CD4-positive, alpha-beta T cell treated with Interleukin-1 beta for 1 hour (primary cell): ENCODE data around the gene TBC1D1.

ENCODE experiments used
- DNase-seq, 2 donors: peaks; one replicate each; pipeline ENCODE4 v3.0.0-alpha.2; 2020 to 2022

The TBC1D1 gene

DNA sequence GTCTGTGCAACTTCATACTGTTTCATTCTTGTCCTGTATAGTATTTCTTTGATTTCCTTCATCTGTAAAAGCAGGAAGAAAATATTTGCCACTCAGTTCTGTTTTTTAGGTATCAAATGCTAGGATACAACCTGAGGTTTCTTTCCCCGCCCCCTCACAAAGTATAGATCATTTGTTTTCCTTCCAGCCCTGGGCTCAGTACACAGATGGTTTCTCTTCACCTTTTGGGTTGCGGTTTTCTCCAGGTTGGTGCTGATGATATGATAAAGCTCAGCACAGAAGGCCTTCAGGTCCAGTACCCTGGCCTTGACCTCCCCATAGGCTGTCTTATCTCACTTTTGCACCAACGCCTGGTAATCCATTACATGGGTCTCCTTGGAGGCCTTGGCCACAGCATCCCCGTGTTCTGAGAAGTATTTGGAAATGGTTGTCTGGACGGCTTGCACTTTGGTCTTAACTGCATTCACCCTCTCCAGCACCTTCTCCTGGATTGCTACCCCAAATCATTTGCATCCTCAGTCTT is 104.5 kb downstream of the TBC1D1 start:
- no peak for DNase-seq

DNA sequence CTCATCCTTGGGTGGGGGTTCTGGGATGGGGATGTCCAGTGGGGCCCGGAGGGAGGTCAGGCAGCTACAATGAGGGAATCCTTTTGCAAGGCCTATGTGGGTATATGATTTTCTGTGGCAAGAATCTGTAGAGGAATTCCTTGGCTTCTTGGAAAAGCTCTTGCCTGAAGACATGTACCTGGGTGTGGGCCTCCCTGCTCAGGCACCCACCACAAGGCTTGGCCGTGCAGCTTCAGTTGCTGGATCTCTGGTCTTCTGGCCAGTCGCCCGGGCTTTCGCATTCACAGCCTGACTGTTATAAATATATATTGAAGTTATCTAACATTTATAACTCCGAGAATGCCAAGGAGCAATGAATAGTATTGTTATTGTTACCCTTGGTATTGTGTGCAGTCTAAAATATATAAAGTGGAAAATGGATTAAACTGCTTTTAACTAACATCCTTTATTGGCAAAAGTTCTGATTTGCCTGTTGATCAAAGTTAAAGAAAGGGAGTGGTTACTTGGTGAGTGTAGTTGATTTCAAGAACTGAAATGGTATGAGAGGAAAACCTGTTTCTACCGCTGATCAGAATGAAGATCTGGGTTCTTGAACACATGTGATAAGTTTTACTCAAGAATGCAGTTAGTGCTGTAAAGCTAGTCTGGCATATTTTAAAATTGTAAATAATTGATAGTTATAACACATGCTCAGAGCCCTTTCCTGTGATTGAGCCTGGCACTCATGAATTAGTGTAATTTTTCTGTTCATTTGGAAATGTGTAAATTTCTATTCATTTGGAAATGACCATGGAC is 105.3 kb downstream of the TBC1D1 start:
- no peak for DNase-seq

DNA sequence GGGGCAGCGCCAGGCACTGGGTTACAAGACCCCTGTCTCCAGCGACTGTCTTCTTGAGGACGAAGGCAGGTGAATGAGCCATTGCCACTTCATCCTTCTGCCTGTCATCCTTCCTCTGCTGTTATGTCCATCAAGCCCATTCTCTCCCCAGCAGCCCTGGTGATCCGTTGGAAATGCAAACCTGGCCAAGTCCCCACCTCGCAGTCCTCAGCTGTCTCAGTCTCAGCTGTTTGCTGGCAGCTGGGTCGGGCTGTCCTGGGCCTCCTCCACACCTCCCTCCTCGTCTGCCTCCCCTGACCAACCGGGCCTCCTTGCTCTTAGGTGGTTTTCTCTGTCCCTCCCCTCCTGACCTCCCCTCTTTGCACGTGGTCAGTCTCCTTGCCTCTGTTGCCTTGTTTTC is 107.3 kb downstream of the TBC1D1 start:
- DNase-seq = no peak

DNA sequence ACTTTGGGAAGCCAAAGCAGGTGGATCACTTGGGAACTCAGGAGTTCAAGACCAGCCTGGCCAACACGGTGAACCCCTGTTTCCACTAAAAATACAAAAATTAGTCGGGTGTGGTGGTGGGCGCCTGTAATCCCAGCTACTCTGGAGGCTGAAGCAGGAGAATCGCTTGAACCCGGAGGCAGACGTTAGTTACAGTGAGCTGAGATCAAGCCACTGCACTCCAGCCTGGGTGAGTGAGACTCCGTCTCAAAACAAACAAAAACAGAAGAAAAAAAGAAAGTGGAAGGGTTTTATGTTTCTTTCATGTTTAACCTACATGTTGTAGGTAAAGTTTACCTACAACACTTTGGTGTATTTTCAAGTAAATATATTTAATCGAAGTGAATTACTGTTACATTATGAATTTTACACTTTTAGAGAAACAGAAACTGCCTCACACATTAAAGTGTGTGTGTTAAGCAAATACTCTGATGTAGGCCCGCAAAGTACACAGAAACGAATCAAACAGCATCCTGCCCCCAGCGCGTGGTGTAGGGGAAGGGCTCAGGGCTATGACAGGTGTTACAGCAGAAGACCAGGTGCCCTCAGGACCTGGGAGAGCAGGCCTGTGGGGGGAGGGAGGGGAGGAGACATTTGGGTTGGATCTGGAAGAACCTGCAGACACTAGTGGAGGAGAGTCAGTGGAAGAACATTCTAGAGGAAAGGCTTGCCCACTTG is 108.3 kb downstream of the TBC1D1 start:
- no peak for DNase-seq

DNA sequence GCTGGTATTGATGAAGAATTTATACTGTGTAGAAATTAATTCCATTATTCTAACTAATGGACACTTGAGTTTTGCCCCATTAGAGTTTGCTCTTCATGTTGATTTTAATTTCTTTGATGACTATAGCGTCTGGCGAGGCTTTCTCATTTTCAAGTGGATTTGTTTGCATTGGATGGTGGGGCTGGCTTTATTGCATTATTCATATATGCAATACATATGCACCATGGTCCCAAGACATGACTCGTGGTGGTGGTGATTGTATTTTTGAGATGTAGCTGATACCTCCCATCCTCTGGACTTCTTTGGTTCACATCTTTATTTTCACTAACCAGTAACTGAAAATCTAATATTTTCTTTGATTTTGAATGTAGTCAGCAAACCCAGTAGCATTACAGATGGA is 109.1 kb downstream of the TBC1D1 start:
- no peak for DNase-seq

DNA sequence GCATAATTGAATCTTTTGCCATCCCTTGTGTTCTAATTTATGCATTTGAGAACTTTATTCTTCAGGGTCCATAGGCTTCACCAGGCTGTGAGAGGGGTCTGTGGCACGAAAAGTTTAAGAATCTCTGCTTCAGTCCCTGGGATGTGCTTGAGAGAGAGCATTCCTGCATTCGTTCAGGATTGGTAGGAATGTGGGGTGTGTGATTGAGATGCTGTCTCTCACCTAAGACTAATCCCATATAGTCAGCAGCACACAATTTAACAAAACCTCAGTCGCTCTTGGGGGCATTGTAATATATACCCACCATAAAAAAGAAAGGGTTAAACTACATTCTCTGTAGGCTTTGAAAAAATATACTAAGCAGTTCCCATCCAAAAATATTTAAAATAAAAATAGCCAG is 111.0 kb downstream of the TBC1D1 start:
- no peak for DNase-seq

DNA sequence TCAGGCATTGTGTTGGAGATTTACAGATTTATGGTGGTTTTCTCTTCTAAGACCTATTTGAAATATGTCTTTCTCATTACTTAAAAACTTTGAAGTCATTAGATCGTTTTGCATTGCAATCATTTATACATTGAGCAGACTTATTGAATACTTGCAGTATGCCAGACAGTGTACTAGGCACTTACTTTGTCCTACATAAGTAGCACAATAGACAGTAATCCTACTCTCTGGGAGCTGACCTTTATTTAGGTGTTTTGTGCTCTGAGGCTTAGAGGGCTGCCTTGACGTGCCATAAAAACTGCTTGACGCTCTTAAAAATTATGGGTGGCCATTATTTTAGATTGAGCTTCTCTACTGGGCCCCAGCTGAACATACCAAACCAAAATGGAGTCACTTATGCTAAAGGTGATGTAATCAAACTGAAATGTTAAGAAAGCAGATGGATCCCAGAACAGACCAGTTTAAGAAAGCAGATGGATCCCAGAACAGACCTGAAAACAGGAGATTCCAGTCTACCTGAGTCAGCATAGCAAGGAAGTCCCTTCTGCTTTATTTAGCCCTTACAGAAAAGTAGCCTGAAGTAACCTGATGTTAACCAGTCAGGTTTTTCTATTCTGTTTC is 111.7 kb downstream of the TBC1D1 start:
- DNase-seq = no peak

DNA sequence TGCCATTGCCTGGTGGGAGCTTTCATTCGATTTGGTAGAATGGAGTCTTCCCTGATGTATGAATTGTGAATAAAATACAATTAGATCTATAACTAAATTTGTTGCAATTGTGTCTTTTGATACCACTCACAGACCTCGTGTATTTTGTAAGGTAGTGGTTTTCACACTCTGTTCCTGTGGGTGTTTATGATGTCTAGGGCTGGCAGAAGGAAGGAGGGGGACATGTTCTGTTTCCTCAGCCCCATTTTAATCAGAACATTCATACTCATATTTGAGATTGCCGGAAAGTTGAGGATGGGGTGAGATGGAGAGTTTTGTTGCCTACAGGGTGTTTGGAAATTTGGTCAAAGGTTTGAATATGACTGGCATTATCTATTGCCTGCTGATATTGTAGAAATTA is 112.2 kb downstream of the TBC1D1 start:
- DNase-seq = peak in 1 of 2 donors; percentile 19

DNA sequence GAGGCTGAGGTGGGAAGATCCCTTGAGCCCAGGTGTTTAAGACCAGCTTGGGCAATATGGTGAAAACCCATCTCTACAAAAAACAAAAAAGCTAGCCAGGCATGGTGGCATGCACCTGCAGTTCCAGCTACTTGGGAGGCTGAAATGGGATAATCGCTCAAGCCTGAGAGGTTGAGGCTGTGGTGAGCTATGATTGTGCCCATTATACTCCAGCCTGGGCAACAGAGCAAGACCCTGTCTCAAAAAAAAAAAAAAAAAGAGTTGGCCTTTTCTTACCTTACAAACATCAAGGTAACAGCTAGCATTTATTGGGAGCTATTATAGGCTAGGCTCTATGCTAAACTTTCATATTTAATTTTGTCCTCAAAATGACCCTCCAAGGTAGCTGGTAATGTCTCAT is 112.7 kb downstream of the TBC1D1 start:
- no peak for DNase-seq

DNA sequence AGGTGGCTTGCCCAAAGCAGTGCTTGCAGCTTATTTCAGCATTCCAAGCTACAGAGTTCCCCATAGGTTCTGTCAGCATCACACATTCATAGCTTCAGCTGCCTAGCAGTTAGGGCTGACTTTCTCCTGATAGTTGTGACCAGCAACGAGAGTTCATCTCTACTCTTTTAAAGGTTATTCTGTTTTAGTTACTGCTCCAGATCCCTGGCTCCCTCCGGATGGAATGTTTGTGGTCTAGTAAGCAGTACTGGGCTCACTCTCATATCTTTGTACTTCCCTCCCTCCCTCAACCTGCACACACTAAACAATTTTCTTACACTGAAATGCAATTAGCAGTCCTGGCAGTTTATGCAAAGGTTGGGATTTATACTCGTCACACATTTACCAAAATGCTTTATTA is 113.2 kb downstream of the TBC1D1 start:
- no peak for DNase-seq

DNA sequence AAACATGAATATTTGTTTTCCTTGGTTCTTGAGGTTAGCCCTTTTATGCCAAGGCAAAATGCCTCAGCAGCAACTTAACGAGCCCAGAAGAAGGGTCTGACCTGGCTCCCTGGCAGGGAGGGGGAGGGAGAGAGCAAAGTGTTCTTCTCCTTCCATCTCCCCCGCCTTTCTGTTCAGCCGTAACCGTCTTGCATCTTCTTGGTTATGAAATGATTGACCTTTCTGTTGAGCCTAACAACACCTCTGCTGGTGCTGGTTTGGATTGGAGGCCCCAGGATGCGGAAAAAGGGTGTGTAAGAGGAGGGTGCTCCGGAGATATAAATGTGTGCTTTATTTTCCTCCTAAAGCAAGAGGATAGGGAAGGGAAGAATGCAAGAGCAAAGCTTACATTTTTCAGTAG is 114.0 kb downstream of the TBC1D1 start:
- DNase-seq = no peak

DNA sequence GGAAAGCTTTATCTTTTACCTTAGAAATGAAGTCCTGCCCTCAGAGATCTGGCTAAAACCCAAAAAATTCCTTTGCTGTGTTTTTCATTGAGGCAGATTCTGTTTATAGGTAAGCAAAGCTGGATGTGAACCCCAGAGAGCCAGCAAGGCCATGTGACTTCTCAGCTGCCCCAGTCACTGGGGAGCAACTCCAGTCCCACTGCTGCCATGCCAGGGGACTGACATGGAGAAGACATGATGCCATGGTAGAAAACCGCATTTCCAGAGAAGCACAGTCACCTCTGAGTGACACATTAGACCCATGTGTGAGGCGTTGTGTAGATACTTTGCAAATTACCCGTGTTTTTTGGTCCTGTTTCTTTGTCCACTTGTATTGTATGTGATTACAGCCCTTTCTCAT is 114.8 kb downstream of the TBC1D1 start:
- DNase-seq = no peak

DNA sequence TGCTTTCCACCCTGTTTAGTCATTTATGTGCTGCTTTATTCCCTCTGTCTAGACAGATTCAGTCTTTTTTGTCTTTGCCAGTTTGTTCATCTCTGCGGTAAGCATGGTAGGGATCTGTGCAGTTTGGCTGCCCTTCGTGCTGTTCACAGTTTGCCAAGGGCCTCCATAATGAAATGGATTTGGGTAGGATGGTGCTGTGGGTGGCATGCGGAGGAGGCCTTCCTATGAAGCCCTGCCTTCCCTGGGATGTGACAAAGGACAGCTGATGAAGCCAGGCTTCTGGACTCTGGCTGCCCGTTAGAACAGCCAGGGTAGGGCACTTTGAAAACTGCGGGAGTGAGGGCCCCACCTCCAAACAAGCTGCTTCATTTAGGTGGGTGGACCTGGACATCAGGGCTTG is 116.8 kb downstream of the TBC1D1 start:
- DNase-seq = no peak

DNA sequence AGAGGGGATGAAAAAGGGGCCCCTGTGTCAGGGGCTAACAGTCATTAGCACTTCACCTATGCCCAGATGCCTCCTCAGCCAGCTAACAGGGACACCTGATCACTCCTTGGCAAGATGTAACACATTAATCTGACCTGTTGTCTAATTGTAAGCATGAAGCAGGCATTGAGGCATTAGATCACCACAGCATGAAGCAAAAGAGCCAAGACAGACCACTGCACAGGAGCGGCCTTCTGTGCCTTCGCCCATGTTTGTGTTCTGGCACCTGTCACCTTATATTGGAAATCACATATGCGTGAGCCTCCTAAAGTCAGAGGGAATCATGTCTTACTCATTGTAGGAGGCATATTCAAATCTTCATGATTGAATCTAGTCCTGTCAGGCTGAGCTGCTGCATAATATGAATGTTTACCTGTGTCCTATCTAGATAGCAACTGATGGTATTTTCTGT is 117.7 kb downstream of the TBC1D1 start:
- DNase-seq = no peak

DNA sequence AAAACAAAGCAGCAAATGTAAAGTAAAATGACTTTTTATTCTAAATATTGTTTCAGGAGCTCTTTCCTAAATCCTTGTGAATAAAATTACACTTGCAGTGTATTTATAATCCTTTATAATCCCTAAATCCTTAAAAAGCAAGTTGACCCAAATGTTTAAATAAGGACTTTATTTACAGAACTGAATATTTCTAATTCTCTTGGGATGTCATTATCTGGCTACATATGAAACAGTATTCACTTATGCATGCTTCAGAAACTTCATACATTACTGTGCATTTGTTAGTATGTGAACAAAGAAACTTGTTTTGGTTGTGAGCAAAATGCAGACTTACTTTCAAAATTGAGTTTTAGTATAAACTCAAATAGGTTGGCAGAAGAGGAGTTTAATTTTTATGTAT is 118.5 kb downstream of the TBC1D1 start:
- DNase-seq = no peak

DNA sequence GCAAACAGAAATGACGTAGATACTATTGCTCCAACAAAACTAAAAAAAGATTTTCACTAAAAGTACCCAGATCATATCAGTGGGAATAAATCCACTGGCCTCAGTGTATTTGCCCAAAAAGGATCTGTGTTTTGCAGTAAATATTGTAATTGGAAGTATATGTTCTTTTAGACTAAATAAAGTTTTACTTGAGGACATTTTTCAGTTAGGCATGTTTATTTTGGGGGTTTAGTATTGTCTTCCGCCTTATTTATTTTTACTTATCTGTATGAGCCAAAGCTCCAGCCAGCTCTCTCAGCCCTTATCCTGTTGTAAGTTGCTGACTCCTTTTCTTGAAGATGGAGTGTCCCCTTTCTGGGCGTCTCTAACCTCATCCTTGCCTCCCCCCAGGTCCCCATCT is 119.1 kb downstream of the TBC1D1 start:
- no peak for DNase-seq

DNA sequence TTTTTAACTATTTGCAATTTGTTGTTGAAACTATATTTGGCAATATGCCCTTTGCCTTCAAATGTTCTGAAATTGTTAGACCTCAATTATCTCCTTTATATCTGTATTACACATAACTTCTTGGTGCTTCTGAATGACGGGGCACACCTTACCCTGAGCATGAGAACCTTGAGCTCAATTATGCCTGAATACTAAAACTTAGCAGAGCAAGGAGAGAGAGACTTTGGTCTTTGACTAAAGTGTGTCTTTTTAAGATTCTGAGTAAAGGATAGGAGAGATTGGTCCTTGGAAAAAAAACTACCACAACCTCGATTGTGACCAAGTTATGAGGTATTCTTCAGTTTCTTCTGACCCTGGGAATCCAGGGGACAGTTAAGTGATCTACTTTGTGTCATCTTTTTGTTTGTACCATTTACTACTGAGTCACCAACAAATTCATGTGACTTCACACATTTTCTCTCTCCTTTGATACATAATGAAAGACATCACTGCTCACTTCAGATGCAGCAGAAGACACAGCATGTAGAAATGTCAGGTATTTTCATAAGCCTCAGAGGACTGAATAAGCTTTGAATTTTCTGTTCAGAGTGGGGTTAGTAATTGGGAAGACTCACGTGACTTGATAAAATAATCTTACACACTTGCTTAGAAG is 120.8 kb downstream of the TBC1D1 start:
- DNase-seq = no peak

DNA sequence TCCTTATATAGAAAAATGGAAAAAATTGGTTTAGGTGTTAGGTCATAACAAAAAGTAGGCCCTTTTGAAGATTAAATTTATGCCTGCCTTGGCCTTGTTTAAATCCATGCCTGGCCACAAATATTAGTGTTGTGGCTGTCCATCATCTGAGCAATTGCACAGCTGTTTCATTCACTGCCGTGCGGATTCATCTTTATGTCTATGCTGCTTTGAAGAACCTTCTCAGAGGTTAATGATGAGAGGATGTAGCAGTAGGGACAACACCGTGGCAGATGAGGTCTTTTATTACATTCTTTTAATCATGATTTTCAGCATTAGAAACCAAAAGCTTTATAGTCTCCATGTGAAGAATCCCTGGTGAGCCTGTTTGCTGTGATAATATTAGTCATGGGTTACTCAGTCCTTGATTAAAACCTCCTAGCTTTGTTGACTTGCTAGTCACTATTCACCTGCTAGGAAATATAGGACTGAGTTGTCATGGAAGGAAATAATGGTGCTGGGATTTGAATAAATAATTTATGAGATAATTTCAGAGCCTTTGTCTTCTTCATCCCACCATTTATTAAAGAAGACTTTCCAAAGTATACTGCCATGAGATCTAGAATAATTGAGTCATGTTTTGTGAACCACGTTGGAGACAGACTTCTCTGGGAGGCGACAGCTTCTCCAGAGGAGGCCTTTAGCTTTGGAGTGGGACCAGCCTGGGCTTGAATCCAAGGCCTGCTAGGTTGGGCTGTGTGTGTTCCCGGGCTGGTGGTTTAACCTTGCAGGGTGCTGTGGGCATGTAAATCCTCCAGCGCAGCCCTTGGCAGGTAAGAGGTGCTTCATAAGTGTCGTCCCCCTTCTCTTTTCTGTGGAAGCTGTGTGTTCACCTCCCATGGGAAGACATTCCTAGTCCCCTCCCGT is 122.8 kb downstream of the TBC1D1 start:
- no peak for DNase-seq

DNA sequence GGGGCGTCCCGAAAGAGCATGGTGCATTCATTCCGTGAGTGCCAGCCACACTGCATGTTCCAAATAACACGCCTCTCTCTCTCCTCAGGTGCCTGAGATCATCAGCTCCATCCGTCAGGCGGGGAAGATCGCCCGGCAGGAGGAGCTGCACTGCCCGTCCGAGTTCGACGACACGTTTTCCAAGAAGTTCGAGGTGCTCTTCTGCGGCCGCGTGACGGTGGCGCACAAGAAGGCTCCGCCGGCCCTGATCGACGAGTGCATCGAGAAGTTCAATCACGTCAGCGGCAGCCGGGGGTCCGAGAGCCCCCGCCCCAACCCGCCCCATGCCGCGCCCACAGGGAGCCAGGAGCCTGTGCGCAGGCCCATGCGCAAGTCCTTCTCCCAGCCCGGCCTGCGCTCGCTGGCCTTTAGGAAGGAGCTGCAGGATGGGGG is 123.6 kb downstream of the TBC1D1 start:
- DNase-seq = no peak

DNA sequence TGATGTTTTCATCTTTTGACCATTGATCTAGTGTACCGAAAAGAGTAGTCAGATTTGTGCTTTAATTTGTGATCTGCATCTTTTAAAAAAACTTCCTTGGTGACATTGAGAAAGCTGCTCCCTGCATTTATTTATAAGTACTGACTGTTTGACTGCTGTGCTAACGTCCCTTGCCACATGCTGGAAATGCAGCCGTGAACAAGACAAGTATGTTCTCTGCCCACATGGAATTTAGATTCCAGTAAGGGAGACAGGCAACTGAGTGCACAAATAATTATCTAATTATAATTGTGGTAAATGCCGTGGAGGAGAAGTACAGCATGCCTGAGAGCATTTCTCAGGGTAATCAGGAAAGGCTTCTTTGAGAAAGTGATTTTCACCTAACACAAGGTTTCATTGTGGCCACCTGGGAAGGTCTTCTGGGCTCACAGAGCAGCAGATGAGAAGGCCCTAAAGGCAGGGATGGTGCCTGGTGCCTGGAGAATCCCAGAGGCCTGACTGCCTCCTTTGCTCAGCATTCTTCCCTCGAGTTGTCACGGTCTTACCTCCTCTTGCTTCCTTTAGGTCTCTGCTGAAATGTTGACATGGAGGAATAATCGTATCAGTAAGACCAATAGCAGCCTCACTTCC is 125.1 kb downstream of the TBC1D1 start:
- DNase-seq = no peak

DNA sequence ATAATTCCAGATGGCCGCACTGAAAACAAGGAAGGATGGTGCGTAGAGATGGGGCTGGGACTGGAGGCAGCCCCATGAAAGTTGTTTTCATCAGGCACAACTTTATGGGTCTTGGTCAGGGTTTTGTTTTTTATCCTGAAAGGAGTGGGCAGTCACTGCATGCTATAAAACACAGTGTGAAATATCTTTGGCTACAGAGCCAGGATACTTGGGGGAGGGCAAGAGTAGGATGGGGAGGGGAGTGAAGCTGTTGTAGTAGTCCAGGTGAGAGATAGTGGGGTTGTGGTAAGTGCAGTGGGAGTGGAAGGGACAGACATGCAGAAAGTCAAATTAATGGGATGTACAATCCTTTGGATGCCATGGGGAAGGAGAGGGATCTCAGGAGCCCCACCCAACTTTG is 125.8 kb downstream of the TBC1D1 start:
- DNase-seq = no peak

DNA sequence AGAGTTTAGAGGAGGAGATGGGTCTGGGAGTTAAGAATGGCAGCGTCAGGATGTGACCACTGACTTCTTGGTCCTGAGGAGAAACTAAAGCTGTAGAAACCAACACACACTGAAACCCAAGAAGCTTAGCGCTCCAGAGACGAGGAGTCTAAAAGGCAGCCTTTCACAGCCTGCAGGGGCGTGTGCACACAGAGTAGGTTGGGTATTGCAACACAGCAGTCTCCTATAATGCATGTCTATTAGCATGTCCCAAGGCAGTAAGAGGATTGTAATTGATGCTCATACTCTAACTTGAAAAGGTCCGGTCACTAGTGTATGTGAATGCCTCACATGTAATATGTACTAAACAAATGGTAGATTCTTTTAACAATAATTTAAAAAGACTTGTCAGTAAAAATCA is 126.7 kb downstream of the TBC1D1 start:
- no peak for DNase-seq
